Coronary artery (tissue), 2 donors: Measurements from ENCODE around the gene NRF1.
"Not testable (repeated sequence)": the region's sequence is repeated elsewhere in the genome, so short reads cannot be mapped to it uniquely, and the experiment has no call there.

Experiments used
- DNase-seq: peaks from one replicate; pipeline ENCODE4 v3.0.0-alpha.2; 2017; ENCODE audit warnings: low spot score
- H3K27ac ChIP-seq, 2 donors: fragments of 200-600 bp; sonication (generic); one replicate each; pipeline ENCODE4 v1.5.1; 2016 to 2019
- H3K4me3 ChIP-seq: fragments of 200-600 bp; sonication (generic); 2 replicates; pipeline ENCODE4 v1.5.1; 2016; ENCODE audit warnings: mild to moderate bottlenecking, moderate library complexity
- TF ChIP-seq, protein P1 (sequence below): fragments of 200-600 bp; sonication (generic); IDR thresholded peaks from one replicate; pipeline ENCODE4 v1.5.1; 2019; ENCODE audit warnings: antibody characterized with exemption

Gene NRF1

DNA sequence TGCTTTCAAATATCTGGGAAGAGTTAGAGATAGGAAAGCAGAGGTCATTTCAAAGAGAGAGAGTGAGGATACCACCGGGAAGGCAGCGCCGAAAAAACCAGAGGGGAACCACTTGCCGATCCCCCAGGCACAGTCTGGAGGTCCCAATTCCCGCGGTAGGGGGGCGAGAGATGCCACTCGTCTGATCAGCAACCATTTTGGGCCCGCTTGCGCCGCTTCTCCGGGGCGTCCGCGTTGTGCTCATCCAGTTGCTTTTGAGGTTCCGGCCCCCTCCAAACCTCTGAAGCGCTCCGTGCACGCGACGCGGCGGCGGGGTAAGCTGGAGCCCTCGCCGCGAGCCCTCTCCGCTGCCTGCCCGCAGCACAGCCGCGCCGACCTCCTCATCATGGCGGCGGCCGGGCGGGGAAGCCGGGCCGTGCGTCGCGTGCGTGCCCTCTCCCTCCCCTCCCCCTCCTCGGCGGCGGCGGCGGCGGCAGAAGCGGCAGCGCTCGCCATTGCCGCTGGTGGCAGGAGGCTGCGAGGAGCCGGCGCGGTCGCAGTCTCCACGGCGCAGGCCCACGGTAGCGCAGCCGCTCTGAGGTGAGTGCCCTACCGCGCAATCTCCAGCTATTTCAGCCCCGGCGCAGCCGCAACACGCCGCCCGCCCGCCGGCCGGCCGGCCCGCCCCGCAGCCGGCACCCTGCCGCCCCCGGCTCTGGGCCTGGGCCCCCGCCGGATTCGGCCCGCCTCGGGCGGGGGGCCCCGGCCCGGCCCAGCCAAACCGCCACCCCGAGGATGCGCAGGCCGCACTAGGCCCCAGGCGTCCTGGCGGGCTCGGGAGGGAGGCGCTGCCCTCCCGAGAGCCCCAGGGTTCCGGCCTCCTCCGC lies at the start of gene NRF1:
Gene NRF1 (plus strand): TSS at position 475 of the 866 bp plus-strand sequence. CDS start 45,632 bp downstream, outside the sequence.
- peak; percentile 89 for DNase-seq
- Histone ChIP-seq H3K4me3 (peak within 1 kb of the TSS; percentile 78), H3K27ac (peak within 1 kb of the TSS; percentile 87 to 92)
- TF ChIP-seq, protein P1, sequence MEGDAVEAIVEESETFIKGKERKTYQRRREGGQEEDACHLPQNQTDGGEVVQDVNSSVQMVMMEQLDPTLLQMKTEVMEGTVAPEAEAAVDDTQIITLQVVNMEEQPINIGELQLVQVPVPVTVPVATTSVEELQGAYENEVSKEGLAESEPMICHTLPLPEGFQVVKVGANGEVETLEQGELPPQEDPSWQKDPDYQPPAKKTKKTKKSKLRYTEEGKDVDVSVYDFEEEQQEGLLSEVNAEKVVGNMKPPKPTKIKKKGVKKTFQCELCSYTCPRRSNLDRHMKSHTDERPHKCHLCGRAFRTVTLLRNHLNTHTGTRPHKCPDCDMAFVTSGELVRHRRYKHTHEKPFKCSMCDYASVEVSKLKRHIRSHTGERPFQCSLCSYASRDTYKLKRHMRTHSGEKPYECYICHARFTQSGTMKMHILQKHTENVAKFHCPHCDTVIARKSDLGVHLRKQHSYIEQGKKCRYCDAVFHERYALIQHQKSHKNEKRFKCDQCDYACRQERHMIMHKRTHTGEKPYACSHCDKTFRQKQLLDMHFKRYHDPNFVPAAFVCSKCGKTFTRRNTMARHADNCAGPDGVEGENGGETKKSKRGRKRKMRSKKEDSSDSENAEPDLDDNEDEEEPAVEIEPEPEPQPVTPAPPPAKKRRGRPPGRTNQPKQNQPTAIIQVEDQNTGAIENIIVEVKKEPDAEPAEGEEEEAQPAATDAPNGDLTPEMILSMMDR, result no peak

- H3K4me3 ChIP-seq, DNase-seq, H3K27ac ChIP-seq: not testable (repeated sequence)
Observed at GRCh38 chr7:129566323-129566722, 45.2 kb upstream of the NRF1 start.

DNA sequence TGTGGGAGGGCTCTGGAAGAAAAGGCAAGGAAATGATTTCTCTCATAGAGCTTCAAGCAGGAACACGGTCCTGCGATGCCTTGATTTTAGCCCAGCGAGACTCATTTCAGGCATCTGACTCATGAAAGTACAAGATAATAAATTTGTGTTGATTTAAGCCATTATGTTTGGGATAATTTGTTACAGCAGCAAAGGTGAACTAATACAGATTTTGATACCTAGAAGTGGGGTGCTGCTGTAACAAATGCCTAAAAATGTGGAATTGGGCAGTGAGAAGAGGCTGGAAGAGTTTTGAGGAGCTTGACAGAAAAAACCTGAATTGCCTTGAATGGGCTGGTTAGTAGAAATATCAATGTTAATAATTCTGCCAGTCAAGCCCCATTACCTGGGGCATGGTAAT lies 44.1 kb upstream of the NRF1 start:
- no peak for DNase-seq
- H3K4me3 ChIP-seq, result no peak overlapping the region
- H3K27ac ChIP-seq, result no peak overlapping the region
- TF ChIP-seq, protein P1, result no peak

- Histone ChIP-seq H3K27ac (no peak overlapping the region), H3K4me3 (no peak overlapping the region)
- TF ChIP-seq, protein P1, result no peak
- no peak for DNase-seq
Observed at GRCh38 chr7:129568240-129568639, 43.3 kb upstream of the NRF1 start.

- TF ChIP-seq, protein P1, result no peak
- H3K4me3 ChIP-seq, result no peak overlapping the region
- no peak overlapping the region for H3K27ac ChIP-seq
- no peak for DNase-seq
Observed at GRCh38 chr7:129569326-129569725, 42.2 kb upstream of the NRF1 start.

- TF ChIP-seq, protein P1, result no peak
- H3K4me3 ChIP-seq, result no peak overlapping the region
- DNase-seq, result no peak
- no peak overlapping the region for H3K27ac ChIP-seq
Observed at GRCh38 chr7:129569811-129570215, 41.7 kb upstream of the NRF1 start.

- no peak overlapping the region for H3K4me3 ChIP-seq
- TF ChIP-seq, protein P1, result no peak
- DNase-seq, result no peak
- H3K27ac ChIP-seq, result no peak overlapping the region
Observed at GRCh38 chr7:129571201-129571600, 40.3 kb upstream of the NRF1 start.
